ENCODE data around the gene SIGLEC12. TPM values are rescaled to one million over a fixed set of nuclear protein-coding genes. Genes with fewer than 3 reads are reported as not detected.

SIGLEC12 gene
- total and polyA plus RNA-seq, 2 donors (not counting 1 experiment from before 2014, with no cell fraction given), result 0.24 TPM; not detected in 1

GRCh38 chr19:51546107-51546649, 44.6 kb upstream of the SIGLEC12 start:
- no peaks in the 10 kb centered on the region for H3K9me3 Mint-ChIP-seq (ENCODE audit: insufficient read depth)
- peak overlapping the region; percentile 76 for H3K9ac ChIP-seq (ENCODE audit: low read length)
- no peaks in the 10 kb centered on the region for H3K36me3 ChIP-seq (replicated peaks in 1 of 2; ENCODE audit: control extremely low read depth in 1 of 2, control insufficient read depth in 1 of 2, extremely low read depth in 1 of 2, insufficient read depth in 2 of 2, low read length in 1 of 2)
- peaks cover 80% of the 10 kb centered on the region for H3K4me1 Mint-ChIP-seq
- H3K27ac Mint-ChIP-seq, result peak overlapping the region; percentile 97
- H3K79me2 ChIP-seq (ENCODE audit: control insufficient read depth, insufficient read depth, low read length), result peaks cover 19% of the 10 kb centered on the region
- no peaks in the 10 kb centered on the region for H3K27me3 Mint-ChIP-seq
- H2AFZ ChIP-seq (ENCODE audit: insufficient read depth, low read depth, low read length, poor library complexity, severe bottlenecking), result peak overlapping the region; percentile 36
- no peak for TF ChIP-seq EZH2 (IDR thresholded peaks at IDR 0.05; ENCODE audit: borderline replicate concordance, insufficient read depth, low read depth, low read length, poor library complexity, severe bottlenecking)
- TF ChIP-seq, protein P1, sequence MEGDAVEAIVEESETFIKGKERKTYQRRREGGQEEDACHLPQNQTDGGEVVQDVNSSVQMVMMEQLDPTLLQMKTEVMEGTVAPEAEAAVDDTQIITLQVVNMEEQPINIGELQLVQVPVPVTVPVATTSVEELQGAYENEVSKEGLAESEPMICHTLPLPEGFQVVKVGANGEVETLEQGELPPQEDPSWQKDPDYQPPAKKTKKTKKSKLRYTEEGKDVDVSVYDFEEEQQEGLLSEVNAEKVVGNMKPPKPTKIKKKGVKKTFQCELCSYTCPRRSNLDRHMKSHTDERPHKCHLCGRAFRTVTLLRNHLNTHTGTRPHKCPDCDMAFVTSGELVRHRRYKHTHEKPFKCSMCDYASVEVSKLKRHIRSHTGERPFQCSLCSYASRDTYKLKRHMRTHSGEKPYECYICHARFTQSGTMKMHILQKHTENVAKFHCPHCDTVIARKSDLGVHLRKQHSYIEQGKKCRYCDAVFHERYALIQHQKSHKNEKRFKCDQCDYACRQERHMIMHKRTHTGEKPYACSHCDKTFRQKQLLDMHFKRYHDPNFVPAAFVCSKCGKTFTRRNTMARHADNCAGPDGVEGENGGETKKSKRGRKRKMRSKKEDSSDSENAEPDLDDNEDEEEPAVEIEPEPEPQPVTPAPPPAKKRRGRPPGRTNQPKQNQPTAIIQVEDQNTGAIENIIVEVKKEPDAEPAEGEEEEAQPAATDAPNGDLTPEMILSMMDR (IDR thresholded peaks at IDR 0.05), result no peak
- H4K20me1 ChIP-seq (ENCODE audit: control insufficient read depth, insufficient read depth, low read length, poor library complexity, severe bottlenecking), result no peaks in the 10 kb centered on the region
- no peak for ATAC-seq (ENCODE audit: low read depth)
- CTCF ChIA-PET, result interaction anchor here (0.7 to 8.0 kb wide), 4 partner anchors 24 to 124 kb away, joined by 3 to 41 read pairs (median 14); no protein-coding TSS in a partner anchor
- peaks cover 49 to 70% of the 10 kb centered on the region in 2 donors for H3K4me1 ChIP-seq (ENCODE audit: control insufficient read depth in 2 of 2, insufficient read depth in 2 of 2, low read length in 2 of 2)
- WGBS (ENCODE audit: insufficient coverage), result 62% methylated on average over 5 of the region's 5 CpGs
- intact Hi-C loops (cut with micrococcal nuclease), result loop anchor here (1.0 kb wide), 1 partner anchor 11 kb away; no protein-coding TSS in a partner anchor
- H3K27me3 ChIP-seq (replicated peaks in 1 of 4; ENCODE audit: control extremely low read depth in 1 of 4, control insufficient read depth in 3 of 4, insufficient read depth in 4 of 4, low read length in 3 of 4), result no peaks in the 10 kb centered on the region
- POLR2A ChIA-PET, result no interaction called here
- peak overlapping the region; percentile 79 for H3K4me2 ChIP-seq (replicated peaks; ENCODE audit: low read depth, low read length, poor library complexity, severe bottlenecking)
- peak overlapping the region; percentile 83 for H3K4me3 Mint-ChIP-seq
- no peak overlapping the region for H3K27ac ChIP-seq (ENCODE audit: low read length in 2 of 2)
- DNase-seq, result no peak
- peaks cover 0 to 4% (median 0%) of the 10 kb centered on the region in 3 donors for H3K9me3 ChIP-seq (ENCODE audit: control extremely low read depth in 1 of 3, control insufficient read depth in 2 of 3, insufficient read depth in 1 of 3, low read length in 2 of 3)
- peak overlapping the region in 1 of 5 experiments; percentile 47 for H3K4me3 ChIP-seq (ENCODE audit: control extremely low read depth in 1 of 5, extremely low read depth in 1 of 5, insufficient read depth in 1 of 5, low read depth in 2 of 5, low read length in 4 of 5)

GRCh38 chr19:51544038-51544437, 42.4 kb upstream of the SIGLEC12 start:
- Histone ChIP-seq H3K9ac (ENCODE audit: low read length) (no peak overlapping the region), H2AFZ (ENCODE audit: insufficient read depth, low read depth, low read length, poor library complexity, severe bottlenecking) (no peak overlapping the region), H3K4me3 (ENCODE audit: control extremely low read depth in 1 of 5, extremely low read depth in 1 of 5, insufficient read depth in 1 of 5, low read depth in 2 of 5, low read length in 4 of 5) (no peak overlapping the region), H3K4me2 (replicated peaks; ENCODE audit: low read depth, low read length, poor library complexity, severe bottlenecking) (no peak overlapping the region), H3K27me3 (replicated peaks in 1 of 4; ENCODE audit: control extremely low read depth in 1 of 4, control insufficient read depth in 3 of 4, insufficient read depth in 4 of 4, low read length in 3 of 4) (no peaks in the 10 kb centered on the region), H3K36me3 (replicated peaks in 1 of 2; ENCODE audit: control extremely low read depth in 1 of 2, control insufficient read depth in 1 of 2, extremely low read depth in 1 of 2, insufficient read depth in 2 of 2, low read length in 1 of 2) (no peaks in the 10 kb centered on the region), H3K27ac (ENCODE audit: low read length in 2 of 2) (no peak overlapping the region), H3K4me1 (ENCODE audit: control insufficient read depth in 2 of 2, insufficient read depth in 2 of 2, low read length in 2 of 2) (peaks cover 39 to 53% of the 10 kb centered on the region in 2 donors), H3K79me2 (ENCODE audit: control insufficient read depth, insufficient read depth, low read length) (peaks cover 3% of the 10 kb centered on the region), H3K9me3 (ENCODE audit: control extremely low read depth in 1 of 3, control insufficient read depth in 2 of 3, insufficient read depth in 1 of 3, low read length in 2 of 3) (peaks cover 0 to 4% (median 0%) of the 10 kb centered on the region in 3 donors), H4K20me1 (ENCODE audit: control insufficient read depth, insufficient read depth, low read length, poor library complexity, severe bottlenecking) (no peaks in the 10 kb centered on the region)
- ChIA-PET CTCF (no interaction called here), POLR2A (no interaction called here)
- Mint-ChIP-seq H3K27me3 (peaks cover 4% of the 10 kb centered on the region), H3K9me3 (ENCODE audit: insufficient read depth) (no peaks in the 10 kb centered on the region), H3K4me1 (peaks cover 62% of the 10 kb centered on the region), H3K27ac (peak overlapping the region; percentile 32), H3K4me3 (no peak overlapping the region)
- no CpG with 5 or more reads among the region's 6 CpGs for WGBS (ENCODE audit: insufficient coverage)
- no peak for TF ChIP-seq EZH2 (IDR thresholded peaks at IDR 0.05; ENCODE audit: borderline replicate concordance, insufficient read depth, low read depth, low read length, poor library complexity, severe bottlenecking)
- TF ChIP-seq, protein P1 (IDR thresholded peaks at IDR 0.05), result no peak
- ATAC-seq (ENCODE audit: low read depth) (no peak), DNase-seq (no peak)
- intact Hi-C loops (cut with micrococcal nuclease), result no loop called here
